GM23338 (cell line): Measurements from ENCODE around the gene PLCH2. TPM values are rescaled to one million over a fixed set of nuclear protein-coding genes. Genes with fewer than 3 reads are reported as not detected.

ENCODE experiments used
- ATAC-seq: fragments of 200-7000 bp; cut with Tn5 transposase; 3 replicates; pipeline ENCODE4 v1.9.1; 2020
- DNase-seq: peaks from one replicate; pipeline ENCODE4 v3.0.0-alpha.2; 2015; ENCODE audit warnings: low spot score
- H2AFZ ChIP-seq: fragments of 200-600 bp; sonication (generic); 2 replicates; pipeline ENCODE4 v1.8.0; 2016; ENCODE audit warnings: antibody characterized with exemption, mild to moderate bottlenecking, moderate library complexity
- H3F3A ChIP-seq: fragments of 200-600 bp; sonication (generic); replicated peaks from 2 replicates; pipeline ENCODE4 v1.8.0; 2017; ENCODE audit warnings: antibody characterized with exemption, mixed run types, low read depth
- H3K27ac ChIP-seq: fragments of 200-600 bp; sonication (generic); 2 replicates; pipeline ENCODE4 v1.6.1; 2016; ENCODE audit warnings: low read depth
- H3K27me3 ChIP-seq: fragments of 200-600 bp; sonication (generic); 2 replicates; pipeline ENCODE4 v1.8.0; 2016; ENCODE audit warnings: mild to moderate bottlenecking, mixed run types, moderate library complexity; ENCODE audit not compliant: insufficient read depth
- H3K36me3 ChIP-seq: fragments of 200-600 bp; sonication (generic); 2 replicates; pipeline ENCODE4 v1.8.0; 2016; ENCODE audit warnings: mild to moderate bottlenecking; ENCODE audit not compliant: insufficient read depth
- H3K4me1 ChIP-seq: fragments of 200-600 bp; sonication (generic); 2 replicates; pipeline ENCODE4 v1.8.0; 2016; ENCODE audit warnings: mild to moderate bottlenecking, moderate library complexity; ENCODE audit not compliant: insufficient read depth
- H3K4me2 ChIP-seq: fragments of 200-600 bp; sonication (generic); 2 replicates; pipeline ENCODE4 v1.7.1; 2017; ENCODE audit warnings: mixed run types
- H3K4me3 ChIP-seq: fragments of 200-600 bp; sonication (generic); 2 replicates; pipeline ENCODE4 v1.6.1; 2016; ENCODE audit warnings: mixed run types
- H3K79me2 ChIP-seq: fragments of 200-600 bp; sonication (generic); replicated peaks from 2 replicates; pipeline ENCODE4 v1.8.0; 2017; ENCODE audit warnings: mild to moderate bottlenecking; ENCODE audit not compliant: insufficient read depth
- H3K9me2 ChIP-seq: fragments of 200-600 bp; sonication (generic); 2 replicates; pipeline ENCODE4 v1.8.0; 2017; ENCODE audit not compliant: insufficient read depth
- H4K20me1 ChIP-seq: fragments of 200-600 bp; sonication (generic); replicated peaks from 2 replicates; pipeline ENCODE4 v1.8.0; 2017; ENCODE audit warnings: mild to moderate bottlenecking; ENCODE audit not compliant: insufficient read depth
- H3K27ac Mint-ChIP-seq: 2 replicates; pipeline ENCODE4 v1.8.0; 2020; ENCODE audit warnings: inconsistent platforms, mild to moderate bottlenecking, moderate library complexity, mixed read lengths
- H3K27me3 Mint-ChIP-seq: 3 replicates; pipeline ENCODE4 v1.8.0; 2022; ENCODE audit warnings: low read depth, mild to moderate bottlenecking, moderate library complexity, mixed read lengths, inconsistent platforms; ENCODE audit not compliant: insufficient read depth, poor library complexity
- H3K36me3 Mint-ChIP-seq: 3 replicates; pipeline ENCODE4 v1.8.0; 2021; ENCODE audit warnings: low read depth, mild to moderate bottlenecking, inconsistent platforms, moderate library complexity, mixed read lengths
- H3K4me1 Mint-ChIP-seq: 3 replicates; pipeline ENCODE4 v1.8.0; 2020; ENCODE audit warnings: mild to moderate bottlenecking, inconsistent platforms, mixed read lengths
- H3K4me3 Mint-ChIP-seq: 3 replicates; pipeline ENCODE4 v1.8.0; 2021; ENCODE audit warnings: moderate library complexity, mild to moderate bottlenecking, inconsistent platforms, mixed read lengths
- H3K9me3 Mint-ChIP-seq: 3 replicates; pipeline ENCODE4 v1.8.0; 2020; ENCODE audit warnings: moderate library complexity, mild to moderate bottlenecking, inconsistent platforms, mixed read lengths
- EZH2phosphoT487 ChIP-seq: fragments of 200-600 bp; sonication (generic); IDR thresholded peaks from one replicate; pipeline ENCODE4 v1.8.1; 2018; ENCODE audit warnings: antibody characterized with exemption; ENCODE audit not compliant: unreplicated experiment
- NANOG ChIP-seq: IDR thresholded peaks from 2 replicates; pipeline ENCODE4 v1.6.1; 2016; ENCODE audit warnings: antibody characterized with exemption, borderline replicate concordance
- STAT1 ChIP-seq: IDR thresholded peaks from one replicate; pipeline ENCODE4 v1.6.1; 2016; ENCODE audit warnings: antibody characterized with exemption; ENCODE audit not compliant: unreplicated experiment
- long read RNA-seq: library from polyadenylated mRNA; unstranded; transcript quantifications from one replicate; pipeline ENCODE4 v2.0.0, GENCODE V29; 2020; ENCODE audit not compliant: unreplicated experiment
- polyA plus RNA-seq: library from polyadenylated mRNA; unstranded; fragments of >200 nt; fragmentation: Nextera tagmentation; extraction: Ambion mirVana; gene quantifications from 2 replicates; pipeline ENCODE4 v1.2.1, GENCODE V29; 2016
- total RNA-seq: library from RNA; depleted of rRNA; stranded (reverse); fragments of >200 nt; shearing (Covaris generic); gene quantifications from 2 replicates; pipeline ENCODE4 v1.2.3, GENCODE V29; 2014; rRNA removed
- TF ChIP-seq, protein P1 (sequence below), 2 experiments: fragments of 200-600 bp in 1 of 2; sonication (generic) in 1 of 2; conservative IDR thresholded peaks; 2 replicates each; pipeline versions ENCODE4 v1.5.1 to v1.6.1; 2016 to 2017; ENCODE audit warnings: antibody characterized with exemption in 2 of 2, low read depth in 2 of 2, mild to moderate bottlenecking in 2 of 2, moderate library complexity in 1 of 2
- TF ChIP-seq, protein P2 (sequence below): fragments of 250-450 bp; sonication (Bioruptor Pico); IDR thresholded peaks from 2 replicates; pipeline ENCODE4 v1.5.0; 2020; ENCODE audit warnings: mild to moderate bottlenecking, moderate library complexity

The PLCH2 gene, protein sequence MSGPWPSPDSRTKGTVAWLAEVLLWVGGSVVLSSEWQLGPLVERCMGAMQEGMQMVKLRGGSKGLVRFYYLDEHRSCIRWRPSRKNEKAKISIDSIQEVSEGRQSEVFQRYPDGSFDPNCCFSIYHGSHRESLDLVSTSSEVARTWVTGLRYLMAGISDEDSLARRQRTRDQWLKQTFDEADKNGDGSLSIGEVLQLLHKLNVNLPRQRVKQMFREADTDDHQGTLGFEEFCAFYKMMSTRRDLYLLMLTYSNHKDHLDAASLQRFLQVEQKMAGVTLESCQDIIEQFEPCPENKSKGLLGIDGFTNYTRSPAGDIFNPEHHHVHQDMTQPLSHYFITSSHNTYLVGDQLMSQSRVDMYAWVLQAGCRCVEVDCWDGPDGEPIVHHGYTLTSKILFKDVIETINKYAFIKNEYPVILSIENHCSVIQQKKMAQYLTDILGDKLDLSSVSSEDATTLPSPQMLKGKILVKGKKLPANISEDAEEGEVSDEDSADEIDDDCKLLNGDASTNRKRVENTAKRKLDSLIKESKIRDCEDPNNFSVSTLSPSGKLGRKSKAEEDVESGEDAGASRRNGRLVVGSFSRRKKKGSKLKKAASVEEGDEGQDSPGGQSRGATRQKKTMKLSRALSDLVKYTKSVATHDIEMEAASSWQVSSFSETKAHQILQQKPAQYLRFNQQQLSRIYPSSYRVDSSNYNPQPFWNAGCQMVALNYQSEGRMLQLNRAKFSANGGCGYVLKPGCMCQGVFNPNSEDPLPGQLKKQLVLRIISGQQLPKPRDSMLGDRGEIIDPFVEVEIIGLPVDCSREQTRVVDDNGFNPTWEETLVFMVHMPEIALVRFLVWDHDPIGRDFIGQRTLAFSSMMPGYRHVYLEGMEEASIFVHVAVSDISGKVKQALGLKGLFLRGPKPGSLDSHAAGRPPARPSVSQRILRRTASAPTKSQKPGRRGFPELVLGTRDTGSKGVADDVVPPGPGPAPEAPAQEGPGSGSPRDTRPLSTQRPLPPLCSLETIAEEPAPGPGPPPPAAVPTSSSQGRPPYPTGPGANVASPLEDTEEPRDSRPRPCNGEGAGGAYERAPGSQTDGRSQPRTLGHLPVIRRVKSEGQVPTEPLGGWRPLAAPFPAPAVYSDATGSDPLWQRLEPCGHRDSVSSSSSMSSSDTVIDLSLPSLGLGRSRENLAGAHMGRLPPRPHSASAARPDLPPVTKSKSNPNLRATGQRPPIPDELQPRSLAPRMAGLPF (N-terminal part only)
- total RNA-seq (0.08 and 0.31 TPM in 2 replicates), polyA plus RNA-seq (0.07 TPM in 1 of 2 replicates, not detected in the other)
- long read RNA-seq = 0 reads

DNA sequence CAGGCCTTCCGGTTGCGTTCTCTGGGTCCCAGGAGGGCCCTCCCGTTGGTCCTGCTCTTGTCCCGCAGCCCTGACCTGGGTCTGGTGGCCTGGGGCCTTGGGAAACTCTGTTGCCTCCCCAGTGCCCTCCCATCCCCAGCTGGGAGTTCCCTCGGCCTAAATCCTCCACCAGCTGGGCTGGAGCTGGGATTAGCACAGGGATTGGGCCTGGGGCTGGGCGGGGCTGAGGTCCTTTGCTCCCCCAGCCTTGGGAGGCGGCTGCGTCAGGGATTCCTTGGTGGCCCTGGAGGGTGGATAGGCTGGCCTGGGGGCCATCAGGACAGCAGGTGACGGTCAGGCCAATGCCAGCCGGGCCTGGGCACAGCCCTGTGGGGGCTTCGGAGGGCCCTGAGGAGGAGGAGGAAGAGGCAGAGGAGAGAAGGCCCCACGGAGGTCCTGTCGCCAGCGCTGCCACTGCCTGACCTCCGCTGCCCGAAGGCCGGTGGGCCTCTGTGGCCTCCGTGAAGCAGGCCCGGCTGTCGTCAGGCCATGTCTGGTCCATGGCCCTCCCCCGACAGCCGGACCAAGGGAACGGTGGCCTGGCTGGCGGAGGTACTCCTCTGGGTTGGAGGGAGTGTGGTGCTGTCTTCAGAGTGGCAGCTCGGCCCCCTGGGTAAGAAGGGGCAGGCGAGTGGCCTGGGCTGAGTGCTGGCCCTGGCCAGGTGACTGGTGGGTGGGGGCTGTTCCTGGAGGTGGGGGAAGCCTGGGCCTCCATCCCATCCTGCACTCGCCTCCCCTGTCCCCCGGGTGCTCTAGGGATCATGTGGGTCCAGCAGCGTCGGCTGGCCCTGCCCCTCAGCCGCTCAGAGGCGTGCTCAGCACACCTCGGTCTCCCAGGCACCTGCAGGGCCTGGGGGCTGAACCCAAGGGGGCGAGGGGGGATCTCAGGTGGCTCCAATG lies at the start of gene PLCH2:
PLCH2 (plus strand) TSS at position 229 of the 939 bp plus-strand sequence; CDS start at position 529, 300 bp downstream.
- no peaks in the 10 kb centered on the region for H3K9me2 ChIP-seq
- H3K36me3 ChIP-seq = no peaks in the 10 kb centered on the region
- peaks cover 1% of the 10 kb centered on the region for H3K27me3 Mint-ChIP-seq
- no peak within 1 kb of the TSS for H3K4me3 ChIP-seq
- H3K4me2 ChIP-seq = no peak within 1 kb of the TSS
- no peaks in the 10 kb centered on the region for H3K4me1 Mint-ChIP-seq
- H3K27ac Mint-ChIP-seq = no peak within 1 kb of the TSS
- H3K4me1 ChIP-seq = no peaks in the 10 kb centered on the region
- no peaks in the 10 kb centered on the region for H4K20me1 ChIP-seq
- no peak within 1 kb of the TSS for H3K27ac ChIP-seq
- no peaks in the 10 kb centered on the region for H3F3A ChIP-seq
- no peaks in the 10 kb centered on the region for H3K27me3 ChIP-seq
- no peak within 1 kb of the TSS for H3K4me3 Mint-ChIP-seq
- H2AFZ ChIP-seq = no peak within 1 kb of the TSS
- no peak for DNase-seq
- H3K79me2 ChIP-seq = no peaks in the 10 kb centered on the region
- ATAC-seq = no peak
- H3K36me3 Mint-ChIP-seq = no peaks in the 10 kb centered on the region
- H3K9me3 Mint-ChIP-seq = no peaks in the 10 kb centered on the region
- TF ChIP-seq EZH2phosphoT487 = no peak
- TF ChIP-seq STAT1 = no peak
- no peak for TF ChIP-seq NANOG
- TF ChIP-seq, protein P1, sequence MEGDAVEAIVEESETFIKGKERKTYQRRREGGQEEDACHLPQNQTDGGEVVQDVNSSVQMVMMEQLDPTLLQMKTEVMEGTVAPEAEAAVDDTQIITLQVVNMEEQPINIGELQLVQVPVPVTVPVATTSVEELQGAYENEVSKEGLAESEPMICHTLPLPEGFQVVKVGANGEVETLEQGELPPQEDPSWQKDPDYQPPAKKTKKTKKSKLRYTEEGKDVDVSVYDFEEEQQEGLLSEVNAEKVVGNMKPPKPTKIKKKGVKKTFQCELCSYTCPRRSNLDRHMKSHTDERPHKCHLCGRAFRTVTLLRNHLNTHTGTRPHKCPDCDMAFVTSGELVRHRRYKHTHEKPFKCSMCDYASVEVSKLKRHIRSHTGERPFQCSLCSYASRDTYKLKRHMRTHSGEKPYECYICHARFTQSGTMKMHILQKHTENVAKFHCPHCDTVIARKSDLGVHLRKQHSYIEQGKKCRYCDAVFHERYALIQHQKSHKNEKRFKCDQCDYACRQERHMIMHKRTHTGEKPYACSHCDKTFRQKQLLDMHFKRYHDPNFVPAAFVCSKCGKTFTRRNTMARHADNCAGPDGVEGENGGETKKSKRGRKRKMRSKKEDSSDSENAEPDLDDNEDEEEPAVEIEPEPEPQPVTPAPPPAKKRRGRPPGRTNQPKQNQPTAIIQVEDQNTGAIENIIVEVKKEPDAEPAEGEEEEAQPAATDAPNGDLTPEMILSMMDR (conservative IDR thresholded peaks at IDR 0.05; ENCODE audit: low read depth in 2 of 2) = no peak
- TF ChIP-seq, protein P2, sequence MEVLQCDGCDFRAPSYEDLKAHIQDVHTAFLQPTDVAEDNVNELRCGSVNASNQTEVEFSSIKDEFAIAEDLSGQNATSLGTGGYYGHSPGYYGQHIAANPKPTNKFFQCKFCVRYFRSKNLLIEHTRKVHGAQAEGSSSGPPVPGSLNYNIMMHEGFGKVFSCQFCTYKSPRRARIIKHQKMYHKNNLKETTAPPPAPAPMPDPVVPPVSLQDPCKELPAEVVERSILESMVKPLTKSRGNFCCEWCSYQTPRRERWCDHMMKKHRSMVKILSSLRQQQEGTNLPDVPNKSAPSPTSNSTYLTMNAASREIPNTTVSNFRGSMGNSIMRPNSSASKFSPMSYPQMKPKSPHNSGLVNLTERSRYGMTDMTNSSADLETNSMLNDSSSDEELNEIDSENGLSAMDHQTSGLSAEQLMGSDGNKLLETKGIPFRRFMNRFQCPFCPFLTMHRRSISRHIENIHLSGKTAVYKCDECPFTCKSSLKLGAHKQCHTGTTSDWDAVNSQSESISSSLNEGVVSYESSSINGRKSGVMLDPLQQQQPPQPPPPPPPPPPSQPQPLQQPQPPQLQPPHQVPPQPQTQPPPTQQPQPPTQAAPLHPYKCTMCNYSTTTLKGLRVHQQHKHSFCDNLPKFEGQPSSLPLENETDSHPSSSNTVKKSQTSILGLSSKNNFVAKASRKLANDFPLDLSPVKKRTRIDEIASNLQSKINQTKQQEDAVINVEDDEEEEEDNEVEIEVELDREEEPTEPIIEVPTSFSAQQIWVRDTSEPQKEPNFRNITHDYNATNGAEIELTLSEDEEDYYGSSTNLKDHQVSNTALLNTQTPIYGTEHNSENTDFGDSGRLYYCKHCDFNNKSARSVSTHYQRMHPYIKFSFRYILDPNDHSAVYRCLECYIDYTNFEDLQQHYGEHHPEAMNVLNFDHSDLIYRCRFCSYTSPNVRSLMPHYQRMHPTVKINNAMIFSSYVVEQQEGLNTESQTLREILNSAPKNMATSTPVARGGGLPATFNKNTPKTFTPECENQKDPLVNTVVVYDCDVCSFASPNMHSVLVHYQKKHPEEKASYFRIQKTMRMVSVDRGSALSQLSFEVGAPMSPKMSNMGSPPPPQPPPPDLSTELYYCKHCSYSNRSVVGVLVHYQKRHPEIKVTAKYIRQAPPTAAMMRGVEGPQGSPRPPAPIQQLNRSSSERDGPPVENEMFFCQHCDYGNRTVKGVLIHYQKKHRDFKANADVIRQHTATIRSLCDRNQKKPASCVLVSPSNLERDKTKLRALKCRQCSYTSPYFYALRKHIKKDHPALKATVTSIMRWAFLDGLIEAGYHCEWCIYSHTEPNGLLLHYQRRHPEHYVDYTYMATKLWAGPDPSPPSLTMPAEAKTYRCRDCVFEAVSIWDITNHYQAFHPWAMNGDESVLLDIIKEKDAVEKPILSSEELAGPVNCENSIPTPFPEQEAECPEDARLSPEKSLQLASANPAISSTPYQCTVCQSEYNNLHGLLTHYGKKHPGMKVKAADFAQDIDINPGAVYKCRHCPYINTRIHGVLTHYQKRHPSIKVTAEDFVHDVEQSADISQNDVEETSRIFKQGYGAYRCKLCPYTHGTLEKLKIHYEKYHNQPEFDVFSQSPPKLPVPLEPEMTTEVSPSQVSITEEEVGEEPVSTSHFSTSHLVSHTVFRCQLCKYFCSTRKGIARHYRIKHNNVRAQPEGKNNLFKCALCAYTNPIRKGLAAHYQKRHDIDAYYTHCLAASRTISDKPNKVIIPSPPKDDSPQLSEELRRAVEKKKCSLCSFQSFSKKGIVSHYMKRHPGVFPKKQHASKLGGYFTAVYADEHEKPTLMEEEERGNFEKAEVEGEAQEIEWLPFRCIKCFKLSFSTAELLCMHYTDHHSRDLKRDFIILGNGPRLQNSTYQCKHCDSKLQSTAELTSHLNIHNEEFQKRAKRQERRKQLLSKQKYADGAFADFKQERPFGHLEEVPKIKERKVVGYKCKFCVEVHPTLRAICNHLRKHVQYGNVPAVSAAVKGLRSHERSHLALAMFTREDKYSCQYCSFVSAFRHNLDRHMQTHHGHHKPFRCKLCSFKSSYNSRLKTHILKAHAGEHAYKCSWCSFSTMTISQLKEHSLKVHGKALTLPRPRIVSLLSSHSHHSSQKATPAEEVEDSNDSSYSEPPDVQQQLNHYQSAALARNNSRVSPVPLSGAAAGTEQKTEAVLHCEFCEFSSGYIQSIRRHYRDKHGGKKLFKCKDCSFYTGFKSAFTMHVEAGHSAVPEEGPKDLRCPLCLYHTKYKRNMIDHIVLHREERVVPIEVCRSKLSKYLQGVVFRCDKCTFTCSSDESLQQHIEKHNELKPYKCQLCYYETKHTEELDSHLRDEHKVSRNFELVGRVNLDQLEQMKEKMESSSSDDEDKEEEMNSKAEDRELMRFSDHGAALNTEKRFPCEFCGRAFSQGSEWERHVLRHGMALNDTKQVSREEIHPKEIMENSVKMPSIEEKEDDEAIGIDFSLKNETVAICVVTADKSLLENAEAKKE (CRISPR knock-in tag) = no peak
